M059J (cell line): ENCODE data around the gene CEP170B. TPM values are rescaled to one million over a fixed set of nuclear protein-coding genes. Genes with fewer than 3 reads are reported as not detected.
"Not testable (repeated sequence)": the region's sequence is repeated elsewhere in the genome, so short reads cannot be mapped to it uniquely, and the experiment has no call there.

ENCODE experiments used
- DNase-seq: peaks from one replicate; pipeline ENCODE4 v3.0.0-alpha.2; 2012; ENCODE audit warnings: low read depth
- total RNA-seq: library from RNA; depleted of rRNA; stranded (reverse); fragments of >200 nt; shearing (Covaris generic); gene quantifications from 2 replicates; pipeline ENCODE4 v1.2.3, GENCODE V29; 2014

The CEP170B gene
- total RNA-seq, 1 experiment from 2014 or later = 9.1 TPM

GRCh38 chr14:104891121-104891551 lies 26.1 kb downstream of the CEP170B start:
- DNase-seq = no peak

- DNase-seq = no peak
Measured at GRCh38 chr14:104891664-104892530, 26.8 kb downstream of the CEP170B start.

- no peak for DNase-seq
Measured at GRCh38 chr14:104892531-104893434, 27.7 kb downstream of the CEP170B start.

- DNase-seq = no peak
Measured at GRCh38 chr14:104893435-104894207, 28.6 kb downstream of the CEP170B start.

- DNase-seq = no peak
Measured at GRCh38 chr14:104894331-104895206, 29.5 kb downstream of the CEP170B start.

- DNase-seq = no peak
Measured at GRCh38 chr14:104895207-104895785, 30.2 kb downstream of the CEP170B start.

- no peak for DNase-seq
Measured at GRCh38 chr14:104895786-104896661, 31.0 kb downstream of the CEP170B start.

GRCh38 chr14:104897330-104898194 lies 32.5 kb downstream of the CEP170B start:
- DNase-seq = no peak

GRCh38 chr14:104898195-104898558 lies 33.1 kb downstream of the CEP170B start:
- DNase-seq = no peak

GRCh38 chr14:104898870-104899510 lies 33.9 kb downstream of the CEP170B start:
- DNase-seq = no peak

- no peak for DNase-seq
Measured at GRCh38 chr14:104899781-104900180, 34.7 kb downstream of the CEP170B start.

GRCh38 chr14:104900639-104901512 lies 35.8 kb downstream of the CEP170B start:
- no peak for DNase-seq

- no peak for DNase-seq
Measured at GRCh38 chr14:104903990-104904389, 38.9 kb downstream of the CEP170B start.

GRCh38 chr14:104904650-104905578 lies 39.8 kb downstream of the CEP170B start:
- not testable (repeated sequence) for DNase-seq

- not testable (repeated sequence) for DNase-seq
Measured at GRCh38 chr14:104905579-104905933, 40.5 kb downstream of the CEP170B start.

GRCh38 chr14:104908303-104908702 lies 43.2 kb downstream of the CEP170B start:
- DNase-seq = no peak
